Keratinocyte (primary cell): ENCODE results near the gene IRF2BP2.

Experiments used
- EZH2 ChIP-seq: IDR thresholded peaks from one replicate; pipeline ENCODE4 v1.6.1; 2012; ENCODE audit warnings: inconsistent platforms, mild to moderate bottlenecking, low read length, moderate library complexity
- TF ChIP-seq, protein P1 (sequence below), 3 experiments: IDR thresholded peaks in 1 of 3; conservative IDR thresholded peaks in 1 of 3; optimal IDR thresholded peaks in 1 of 3; 2 replicates in 2 of 3; 3 replicates in 1 of 3; pipeline versions ENCODE3 to v1.5.1; 2011; ENCODE audit warnings: low read length in 3 of 3, mild to moderate bottlenecking in 3 of 3, moderate library complexity in 2 of 3, control low read depth in 1 of 3, inconsistent platforms in 1 of 3; ENCODE audit not compliant: insufficient read depth in 2 of 3; ENCODE audit errors: extremely low read depth in 1 of 3

- TF ChIP-seq, protein P1, sequence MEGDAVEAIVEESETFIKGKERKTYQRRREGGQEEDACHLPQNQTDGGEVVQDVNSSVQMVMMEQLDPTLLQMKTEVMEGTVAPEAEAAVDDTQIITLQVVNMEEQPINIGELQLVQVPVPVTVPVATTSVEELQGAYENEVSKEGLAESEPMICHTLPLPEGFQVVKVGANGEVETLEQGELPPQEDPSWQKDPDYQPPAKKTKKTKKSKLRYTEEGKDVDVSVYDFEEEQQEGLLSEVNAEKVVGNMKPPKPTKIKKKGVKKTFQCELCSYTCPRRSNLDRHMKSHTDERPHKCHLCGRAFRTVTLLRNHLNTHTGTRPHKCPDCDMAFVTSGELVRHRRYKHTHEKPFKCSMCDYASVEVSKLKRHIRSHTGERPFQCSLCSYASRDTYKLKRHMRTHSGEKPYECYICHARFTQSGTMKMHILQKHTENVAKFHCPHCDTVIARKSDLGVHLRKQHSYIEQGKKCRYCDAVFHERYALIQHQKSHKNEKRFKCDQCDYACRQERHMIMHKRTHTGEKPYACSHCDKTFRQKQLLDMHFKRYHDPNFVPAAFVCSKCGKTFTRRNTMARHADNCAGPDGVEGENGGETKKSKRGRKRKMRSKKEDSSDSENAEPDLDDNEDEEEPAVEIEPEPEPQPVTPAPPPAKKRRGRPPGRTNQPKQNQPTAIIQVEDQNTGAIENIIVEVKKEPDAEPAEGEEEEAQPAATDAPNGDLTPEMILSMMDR (optimal IDR thresholded peaks at IDR 0.05 in 1 of 3, IDR thresholded peaks at IDR 0.05 in 1 of 3, conservative IDR thresholded peaks at IDR 0.05 in 1 of 3; ENCODE audit: extremely low read depth in 1 of 3, insufficient read depth in 2 of 3, low read length in 3 of 3) = no peak
- no peak for TF ChIP-seq EZH2
These were observed 23.7 kb downstream of the IRF2BP2 start for GRCh38 chr1:234586304-234586703.
